Central memory CD8-positive, alpha-beta T cell (primary cell): ENCODE measurements around the gene TSC22D1.
A peak's percentile ranks its signal among the peaks of the same experiment; 100 is the strongest.
"Not testable (repeated sequence)": the region's sequence is repeated elsewhere in the genome, so short reads cannot be mapped to it uniquely, and the experiment has no call there.

Experiments used
- ATAC-seq: fragments of 150-1000 bp; cut with Tn5 transposase; replicated peaks from 2 replicates; pipeline ENCODE4 v1.10.0; 2022; ENCODE audit warnings: mild to moderate bottlenecking, moderate FRiP score, moderate number of reproducible peaks; ENCODE audit not compliant: poor library complexity, severe bottlenecking; ENCODE audit errors: extremely low read depth
- DNase-seq, 2 donors: peaks; one replicate each; pipeline ENCODE4 v3.0.0; 2021; ENCODE audit warnings: low spot score in 2 of 2
- H3K27ac Mint-ChIP-seq: one replicate; pipeline ENCODE4 v1.8.0; 2022; ENCODE audit warnings: low read depth, mild to moderate bottlenecking, moderate library complexity, mixed read lengths
- H3K27me3 Mint-ChIP-seq: one replicate; pipeline ENCODE4 v1.8.0; 2022; ENCODE audit warnings: mixed read lengths
- H3K36me3 Mint-ChIP-seq: one replicate; pipeline ENCODE4 v1.8.0; 2022; ENCODE audit warnings: mild to moderate bottlenecking, moderate library complexity, mixed read lengths; ENCODE audit not compliant: insufficient read depth
- H3K4me1 Mint-ChIP-seq: one replicate; pipeline ENCODE4 v1.8.0; 2022; ENCODE audit warnings: mixed read lengths
- H3K4me3 Mint-ChIP-seq: one replicate; pipeline ENCODE4 v1.8.0; 2022; ENCODE audit warnings: mild to moderate bottlenecking, moderate library complexity, mixed read lengths
- H3K9me3 Mint-ChIP-seq: one replicate; pipeline ENCODE4 v1.8.0; 2022; ENCODE audit warnings: mixed read lengths

Gene TSC22D1

DNA sequence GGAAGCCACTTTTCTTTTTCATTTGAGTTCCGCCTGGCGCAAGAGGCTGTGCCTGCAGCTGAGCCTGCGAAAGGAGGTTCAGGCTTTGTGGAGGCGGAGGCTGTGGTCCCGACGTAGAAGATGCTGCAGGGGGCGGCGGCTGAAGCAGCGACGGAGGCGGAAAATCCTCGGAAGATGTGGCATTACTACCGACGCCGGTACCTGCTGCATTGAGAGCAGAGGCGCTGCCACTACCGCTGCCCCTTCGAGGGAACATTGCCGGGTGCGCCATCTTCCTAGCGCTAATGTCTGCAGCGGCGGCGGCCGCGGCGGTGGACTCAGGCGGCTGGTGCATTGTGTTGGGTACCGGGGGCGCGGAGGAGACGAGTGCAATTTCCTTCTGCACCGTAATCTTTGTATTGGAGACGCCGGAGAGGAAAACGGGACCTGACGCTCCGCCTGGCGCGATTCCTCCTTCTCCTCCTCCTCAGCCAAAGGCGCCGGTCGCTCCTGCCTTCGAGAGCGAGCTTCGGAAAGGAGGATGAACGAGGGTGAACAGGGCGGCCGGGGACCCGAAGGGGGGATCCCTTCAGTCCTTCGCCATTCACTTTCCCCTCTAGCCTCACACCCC lies at the start of gene TSC22D1:
TSS of gene TSC22D1 (minus strand) at position 590 of the 610 bp plus-strand sequence. CDS start at position 334, 256 bp downstream.
- H3K36me3 Mint-ChIP-seq = peaks cover 22% of the 10 kb centered on the region
- H3K9me3 Mint-ChIP-seq = no peaks in the 10 kb centered on the region
- H3K27ac Mint-ChIP-seq = peak within 1 kb of the TSS; percentile 91
- peak within 1 kb of the TSS; percentile 97 for H3K4me3 Mint-ChIP-seq
- H3K27me3 Mint-ChIP-seq = no peaks in the 10 kb centered on the region
- ATAC-seq (peak; percentile 17), DNase-seq (peak; percentile 45 to 53)
- H3K4me1 Mint-ChIP-seq = peaks cover 48% of the 10 kb centered on the region

DNA sequence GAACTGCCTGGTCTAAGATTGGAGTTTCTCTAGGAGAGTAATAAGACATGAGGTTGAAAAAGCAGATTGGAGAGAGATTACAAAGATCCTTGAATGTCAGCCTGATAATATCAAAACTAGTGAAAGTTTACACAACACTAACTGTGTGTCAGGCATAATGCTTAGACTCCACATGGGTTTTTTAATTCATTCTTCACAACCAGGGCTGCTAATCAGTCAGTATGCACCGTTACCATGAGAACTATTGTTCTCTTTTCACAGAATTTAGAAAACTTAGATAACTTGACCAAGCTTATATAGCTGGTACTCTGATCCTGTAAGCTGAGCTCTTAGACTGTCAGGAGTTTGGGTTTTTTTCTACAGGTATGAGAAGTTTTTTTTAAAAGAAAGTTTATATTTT lies 46.6 kb upstream of the TSC22D1 start:
- Mint-ChIP-seq H3K4me3 (no peak overlapping the region), H3K27me3 (peaks cover 39% of the 10 kb centered on the region), H3K27ac (no peak overlapping the region), H3K9me3 (no peaks in the 10 kb centered on the region), H3K36me3 (peaks cover 3% of the 10 kb centered on the region), H3K4me1 (no peaks in the 10 kb centered on the region)
- DNase-seq = no peak
- no peak for ATAC-seq

DNA sequence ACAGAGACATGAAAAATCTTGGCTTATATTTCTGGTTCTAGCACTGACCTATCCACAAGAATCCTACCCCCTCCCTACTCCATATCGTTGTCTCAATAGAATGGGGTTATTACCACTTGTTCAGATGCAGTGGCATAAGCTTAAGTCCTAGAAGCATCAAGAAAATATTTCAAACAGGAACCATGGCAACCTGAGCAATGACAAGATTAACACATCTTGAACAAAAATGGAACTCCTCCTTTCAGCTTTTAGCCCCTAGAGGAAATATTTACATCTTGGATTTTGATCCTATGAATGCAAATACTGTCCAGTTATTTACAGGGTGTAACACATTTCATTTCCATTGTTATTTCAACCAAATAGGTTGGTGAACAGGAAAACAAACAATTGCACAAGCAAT lies 46.1 kb upstream of the TSC22D1 start:
- no peak overlapping the region for H3K4me3 Mint-ChIP-seq
- peaks cover 3% of the 10 kb centered on the region for H3K36me3 Mint-ChIP-seq
- H3K27me3 Mint-ChIP-seq = peaks cover 35% of the 10 kb centered on the region
- DNase-seq (no peak), ATAC-seq (no peak)
- H3K4me1 Mint-ChIP-seq = no peaks in the 10 kb centered on the region
- H3K9me3 Mint-ChIP-seq = no peaks in the 10 kb centered on the region
- no peak overlapping the region for H3K27ac Mint-ChIP-seq

DNA sequence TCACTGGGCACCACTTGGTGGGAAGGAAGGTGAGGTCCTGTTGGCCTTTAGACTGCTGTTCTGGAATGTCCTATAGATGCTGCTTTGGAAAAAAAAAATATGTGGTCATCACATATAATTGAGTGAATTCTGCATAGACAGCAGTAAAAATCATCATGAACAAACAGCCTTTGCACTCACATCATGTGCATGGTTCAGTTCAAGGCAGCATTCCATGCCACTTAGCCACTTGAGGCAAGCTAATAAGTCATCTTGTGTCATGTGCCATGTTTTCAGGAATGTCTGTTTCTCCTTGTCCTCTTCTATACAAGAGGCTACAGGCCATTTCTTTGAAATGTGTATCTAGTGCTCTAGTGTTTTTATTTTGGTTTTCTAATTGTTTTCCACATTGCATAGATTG lies 43.9 kb upstream of the TSC22D1 start:
- H3K27ac Mint-ChIP-seq = no peak overlapping the region
- DNase-seq = no peak
- no peak overlapping the region for H3K4me3 Mint-ChIP-seq
- H3K4me1 Mint-ChIP-seq = no peaks in the 10 kb centered on the region
- H3K9me3 Mint-ChIP-seq = no peaks in the 10 kb centered on the region
- peaks cover 13% of the 10 kb centered on the region for H3K27me3 Mint-ChIP-seq
- no peak for ATAC-seq
- peaks cover 3% of the 10 kb centered on the region for H3K36me3 Mint-ChIP-seq

DNA sequence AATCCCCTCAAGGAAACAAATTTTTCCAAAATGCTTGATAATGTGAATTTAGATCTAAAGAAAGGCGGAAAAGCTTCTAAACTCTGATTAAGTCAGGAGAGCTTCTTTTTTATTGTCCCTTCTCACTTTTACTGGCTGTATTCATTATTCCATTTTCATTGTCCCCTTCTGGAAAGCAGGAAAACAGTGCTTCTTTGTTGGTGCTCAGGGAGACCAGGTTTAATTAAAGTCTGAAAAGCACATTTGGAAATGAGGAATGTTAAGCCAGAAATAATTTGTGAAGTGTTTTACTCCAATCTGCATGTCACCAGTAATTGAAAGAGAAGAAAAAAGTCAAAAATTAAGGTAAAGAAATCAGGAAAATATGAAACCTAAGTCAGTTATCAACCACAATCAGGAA lies 43.5 kb upstream of the TSC22D1 start:
- no peak for DNase-seq
- Mint-ChIP-seq H3K4me1 (no peaks in the 10 kb centered on the region), H3K9me3 (no peaks in the 10 kb centered on the region), H3K4me3 (no peak overlapping the region), H3K36me3 (peaks cover 3% of the 10 kb centered on the region), H3K27me3 (peaks cover 13% of the 10 kb centered on the region), H3K27ac (no peak overlapping the region)
- ATAC-seq = no peak

DNA sequence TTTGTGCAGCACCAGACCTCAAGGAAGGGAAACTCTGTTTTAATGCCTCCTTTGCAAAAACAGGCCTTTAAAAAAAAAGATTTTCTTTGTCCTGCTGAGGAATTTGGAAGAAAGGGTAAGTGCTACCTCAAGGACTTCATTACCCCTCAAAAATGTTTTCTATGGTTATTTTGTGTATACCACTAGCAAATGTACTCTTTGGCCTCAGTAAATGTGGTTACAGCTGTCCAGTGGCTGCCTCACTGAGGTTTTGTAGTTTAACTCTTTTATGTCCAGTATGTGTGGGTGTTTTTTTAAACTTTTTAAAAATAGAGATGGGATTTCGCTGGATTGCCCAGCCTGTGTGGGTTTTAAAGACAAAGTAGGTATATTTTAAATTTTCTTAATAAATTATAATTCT lies 42.2 kb upstream of the TSC22D1 start:
- H3K36me3 Mint-ChIP-seq = peaks cover 1% of the 10 kb centered on the region
- H3K27ac Mint-ChIP-seq = no peak overlapping the region

DNA sequence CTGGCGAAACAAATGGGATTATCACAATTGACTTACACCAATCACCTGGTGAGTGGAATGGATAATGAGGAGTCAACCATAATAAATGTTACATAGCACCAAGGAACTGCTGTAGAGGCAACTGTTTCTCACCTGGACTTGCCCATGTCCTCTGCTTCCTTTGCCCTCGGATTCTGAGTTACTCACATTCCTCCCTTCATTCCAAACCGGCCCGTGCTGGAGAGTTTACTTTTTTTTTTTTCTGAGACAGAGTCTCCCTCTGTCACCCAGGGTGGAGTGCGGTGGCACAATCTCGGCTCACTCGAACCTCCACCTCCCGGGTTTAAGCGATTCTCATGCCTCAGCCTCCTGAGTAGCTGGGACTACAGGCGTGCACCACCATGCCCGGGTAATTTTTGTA lies 41.5 kb upstream of the TSC22D1 start:
- H3K27me3 Mint-ChIP-seq = peaks cover 13% of the 10 kb centered on the region
- no peaks in the 10 kb centered on the region for H3K9me3 Mint-ChIP-seq
- H3K4me1 Mint-ChIP-seq = no peaks in the 10 kb centered on the region
- DNase-seq = no peak
- no peak for ATAC-seq
- peaks cover 1% of the 10 kb centered on the region for H3K36me3 Mint-ChIP-seq
- no peak overlapping the region for H3K27ac Mint-ChIP-seq
- no peak overlapping the region for H3K4me3 Mint-ChIP-seq

More for the DNA sequence above, 42.2 kb upstream of the TSC22D1 start:
- Mint-ChIP-seq H3K4me3 (no peak overlapping the region), H3K27me3 (peaks cover 13% of the 10 kb centered on the region), H3K4me1 (no peaks in the 10 kb centered on the region), H3K9me3 (no peaks in the 10 kb centered on the region)
- ATAC-seq (no peak), DNase-seq (no peak)

DNA sequence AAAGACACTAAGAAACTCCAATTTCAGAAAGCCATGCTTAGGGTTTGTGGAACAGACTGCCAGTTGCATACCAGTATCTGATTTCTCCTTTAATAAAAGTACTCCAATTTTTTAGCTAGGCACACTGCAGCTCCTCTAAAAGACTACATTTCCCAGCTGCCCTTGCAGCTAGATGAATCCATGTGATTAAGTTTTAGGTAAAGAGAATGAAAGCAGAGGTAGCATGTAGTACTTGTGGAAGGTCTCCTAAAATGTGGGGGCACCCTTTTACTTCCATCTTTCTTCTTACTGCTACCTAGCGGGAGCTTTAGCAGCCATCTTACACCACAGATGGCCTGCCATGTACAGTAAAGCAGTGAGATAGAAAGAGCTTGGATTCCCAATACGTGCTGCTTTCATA lies 33.0 kb upstream of the TSC22D1 start:
- no peaks in the 10 kb centered on the region for H3K4me1 Mint-ChIP-seq
- H3K4me3 Mint-ChIP-seq = no peak overlapping the region
- no peaks in the 10 kb centered on the region for H3K36me3 Mint-ChIP-seq
- no peak overlapping the region for H3K27ac Mint-ChIP-seq
- DNase-seq (no peak), ATAC-seq (no peak)
- H3K27me3 Mint-ChIP-seq = peaks cover 40% of the 10 kb centered on the region
- H3K9me3 Mint-ChIP-seq = peaks cover 7% of the 10 kb centered on the region

DNA sequence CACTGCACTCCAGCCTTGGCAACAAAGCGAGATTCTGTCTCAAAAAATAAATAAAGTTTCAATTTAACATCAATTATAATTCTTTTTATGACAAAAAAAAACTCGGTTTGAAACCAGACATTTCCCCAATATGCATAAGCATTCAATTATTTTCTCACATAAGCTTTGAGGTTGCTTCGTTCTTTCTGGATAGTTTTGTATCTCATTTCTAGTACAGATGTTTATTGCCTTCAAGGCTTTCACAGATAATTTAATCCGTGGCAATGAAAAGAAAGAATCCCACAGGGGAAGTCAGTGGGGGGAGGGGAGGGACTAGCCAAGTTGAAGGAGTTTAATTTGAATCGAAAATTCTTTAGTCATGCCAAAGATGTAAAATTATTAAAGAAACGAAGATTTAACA lies 29.6 kb upstream of the TSC22D1 start:
- Mint-ChIP-seq H3K36me3 (no peaks in the 10 kb centered on the region), H3K9me3 (peaks cover 4% of the 10 kb centered on the region), H3K4me3 (no peak overlapping the region), H3K27me3 (peaks cover 35% of the 10 kb centered on the region), H3K4me1 (no peaks in the 10 kb centered on the region), H3K27ac (no peak overlapping the region)
- ATAC-seq (no peak), DNase-seq (no peak)

DNA sequence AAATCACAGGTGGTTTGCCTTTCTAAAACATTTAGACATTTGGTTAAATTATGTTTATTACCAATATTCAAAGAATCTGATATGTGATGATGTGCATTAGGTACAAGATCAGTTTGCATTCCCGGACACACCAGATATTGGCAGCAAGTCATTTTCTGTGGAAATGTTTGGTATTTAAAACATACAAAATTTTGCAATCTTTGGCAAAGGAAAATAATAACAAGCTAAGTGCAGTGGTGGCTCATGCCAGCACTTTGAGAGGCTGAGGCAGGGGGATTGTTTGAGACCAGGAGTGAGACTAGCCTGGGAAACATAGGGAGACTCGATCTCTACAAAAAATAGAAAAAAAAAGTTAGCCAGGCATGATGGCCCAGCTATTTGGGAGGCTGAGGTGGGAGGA lies 29.1 kb upstream of the TSC22D1 start:
- Mint-ChIP-seq H3K27ac (no peak overlapping the region), H3K9me3 (peaks cover under 1% of the 10 kb centered on the region), H3K36me3 (no peaks in the 10 kb centered on the region), H3K27me3 (peaks cover 30% of the 10 kb centered on the region), H3K4me3 (no peak overlapping the region), H3K4me1 (no peaks in the 10 kb centered on the region)
- no peak for ATAC-seq
- no peak for DNase-seq

DNA sequence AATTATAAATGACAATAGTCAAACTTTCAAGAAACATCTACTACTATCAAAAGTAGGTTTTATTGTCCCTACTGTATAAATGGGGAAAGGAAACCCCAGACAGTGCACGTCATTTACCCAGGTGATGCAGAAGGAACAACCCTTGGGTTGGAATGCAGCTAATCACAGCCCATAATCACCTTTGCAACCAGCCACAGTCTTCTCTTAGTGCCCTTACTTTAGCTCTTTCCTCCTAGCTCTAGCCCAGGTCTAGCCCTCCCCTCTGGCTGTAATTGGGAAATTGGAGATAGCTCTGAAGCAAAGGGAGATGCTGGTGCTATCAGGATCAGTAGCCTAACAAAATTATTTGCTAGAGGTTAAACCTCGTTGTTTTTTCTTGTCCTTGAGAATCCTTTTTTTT lies 25.5 kb upstream of the TSC22D1 start:
- Mint-ChIP-seq H3K9me3 (no peaks in the 10 kb centered on the region), H3K36me3 (no peaks in the 10 kb centered on the region), H3K4me1 (no peaks in the 10 kb centered on the region), H3K27me3 (peaks cover 1% of the 10 kb centered on the region), H3K27ac (no peak overlapping the region), H3K4me3 (no peak overlapping the region)
- DNase-seq = no peak
- ATAC-seq = no peak

DNA sequence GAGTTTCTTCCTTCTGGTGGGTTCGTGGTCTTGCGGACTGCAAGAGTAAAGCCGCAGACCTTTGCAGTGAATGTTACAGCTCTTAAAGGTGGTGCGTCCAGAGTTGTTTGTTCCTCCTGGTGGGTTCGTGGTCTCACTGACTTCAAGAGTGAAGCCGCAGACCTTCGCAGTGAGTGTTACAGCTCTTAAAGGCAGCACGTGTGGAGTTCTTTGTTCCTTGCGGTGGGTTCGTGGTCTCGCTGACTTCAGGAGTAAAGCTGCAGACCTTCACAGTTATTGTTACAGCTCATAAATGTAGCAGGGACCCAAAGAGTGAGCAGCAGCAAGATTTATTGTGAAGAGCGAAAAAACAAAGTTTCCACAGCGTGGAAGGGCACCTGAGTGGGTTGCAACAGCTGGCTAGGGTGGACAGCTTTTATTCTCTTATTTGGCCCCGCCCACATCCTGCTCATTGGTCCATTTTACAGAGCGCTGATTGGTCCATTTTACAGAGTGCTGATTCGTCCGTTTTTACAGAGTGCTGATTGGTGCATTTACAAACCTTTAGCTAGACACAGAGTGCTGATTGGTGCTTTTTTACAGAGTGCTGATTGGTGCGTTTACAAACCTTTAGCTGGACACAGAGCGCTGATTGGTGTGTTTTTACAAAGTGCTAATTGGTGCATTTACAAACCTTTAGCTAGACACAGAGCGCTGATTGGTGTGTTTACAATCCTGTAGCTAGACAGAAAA lies 17.9 kb upstream of the TSC22D1 start:
- H3K9me3 Mint-ChIP-seq, DNase-seq, ATAC-seq, H3K36me3 Mint-ChIP-seq, H3K4me3 Mint-ChIP-seq, H3K27ac Mint-ChIP-seq, H3K4me1 Mint-ChIP-seq: not testable (repeated sequence)
- H3K27me3 Mint-ChIP-seq = peaks cover 35% of the 10 kb centered on the region

DNA sequence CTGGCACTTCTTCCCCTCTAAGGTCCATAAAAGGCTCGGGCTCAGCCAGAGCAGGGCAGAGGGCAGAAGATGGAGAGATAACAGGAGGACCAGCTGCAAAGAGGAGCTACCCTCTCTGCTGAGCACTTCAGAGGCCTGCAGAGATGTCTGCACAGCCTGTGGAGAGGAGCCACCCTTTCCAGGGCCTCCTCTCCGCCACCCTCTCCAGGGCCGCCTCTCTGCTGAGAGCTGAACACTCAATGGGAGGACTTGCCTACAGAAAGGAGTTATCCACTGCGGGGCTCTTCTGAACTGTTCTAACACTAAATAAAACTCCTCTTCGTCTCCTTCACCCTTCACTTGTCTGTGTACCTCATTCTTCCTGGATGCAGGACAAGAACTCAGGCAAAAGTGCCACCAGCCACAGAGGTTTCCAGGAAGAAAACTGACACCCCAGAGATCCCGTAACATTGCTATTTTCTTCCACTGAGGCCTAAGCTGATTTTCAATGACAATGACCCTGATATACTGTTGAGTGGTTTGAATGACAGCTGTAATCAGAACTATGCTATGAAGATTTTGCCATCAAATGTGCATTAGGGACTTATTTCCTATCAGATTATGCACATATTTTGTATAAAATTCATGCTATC lies 16.2 kb upstream of the TSC22D1 start:
- Mint-ChIP-seq H3K27ac (no peak overlapping the region), H3K9me3 (no peaks in the 10 kb centered on the region), H3K4me3 (no peak overlapping the region), H3K36me3 (peaks cover 2% of the 10 kb centered on the region), H3K27me3 (peaks cover 35% of the 10 kb centered on the region), H3K4me1 (no peaks in the 10 kb centered on the region)
- DNase-seq (no peak), ATAC-seq (no peak)
